Ectodermal cell (in vitro differentiated cells): ENCODE measurements around the gene RNASE4.
"Not testable (repeated sequence)": the region's sequence is repeated elsewhere in the genome, so short reads cannot be mapped to it uniquely, and the experiment has no call there.

Source experiments
- H3K27ac ChIP-seq: 2 replicates; pipeline ENCODE4 v1.7.0; 2013; ENCODE audit warnings: mild to moderate bottlenecking, low read depth, low read length; ENCODE audit not compliant: insufficient read depth, poor library complexity, severe bottlenecking
- H3K27me3 ChIP-seq: 2 replicates; pipeline ENCODE4 v1.7.0; 2013; ENCODE audit warnings: mild to moderate bottlenecking, low read length; ENCODE audit not compliant: insufficient read depth, control insufficient read depth, poor library complexity, severe bottlenecking
- H3K36me3 ChIP-seq: one replicate; pipeline ENCODE4 v1.7.0; 2013; ENCODE audit warnings: low read length; ENCODE audit not compliant: control insufficient read depth, insufficient read depth
- H3K4me1 ChIP-seq: one replicate; pipeline ENCODE4 v1.7.0; 2013; ENCODE audit warnings: low read length; ENCODE audit not compliant: control insufficient read depth, insufficient read depth
- H3K4me3 ChIP-seq: 2 replicates; pipeline ENCODE4 v1.7.0; 2013; ENCODE audit warnings: low read depth, low read length, control low read depth; ENCODE audit not compliant: insufficient read depth
- H3K9me3 ChIP-seq: 2 replicates; pipeline ENCODE4 v1.7.0; 2013; ENCODE audit warnings: mild to moderate bottlenecking, low read length, moderate library complexity; ENCODE audit not compliant: control insufficient read depth
- WGBS, 2 experiments: methylation state at CpG; one replicate each; pipeline ENCODE4 v1.1.7; 2013; ENCODE audit warnings: missing lambda C conversion rate in 2 of 2; 5-methylcytosine and 5-hydroxymethylcytosine counted together

The RNASE4 gene

DNA sequence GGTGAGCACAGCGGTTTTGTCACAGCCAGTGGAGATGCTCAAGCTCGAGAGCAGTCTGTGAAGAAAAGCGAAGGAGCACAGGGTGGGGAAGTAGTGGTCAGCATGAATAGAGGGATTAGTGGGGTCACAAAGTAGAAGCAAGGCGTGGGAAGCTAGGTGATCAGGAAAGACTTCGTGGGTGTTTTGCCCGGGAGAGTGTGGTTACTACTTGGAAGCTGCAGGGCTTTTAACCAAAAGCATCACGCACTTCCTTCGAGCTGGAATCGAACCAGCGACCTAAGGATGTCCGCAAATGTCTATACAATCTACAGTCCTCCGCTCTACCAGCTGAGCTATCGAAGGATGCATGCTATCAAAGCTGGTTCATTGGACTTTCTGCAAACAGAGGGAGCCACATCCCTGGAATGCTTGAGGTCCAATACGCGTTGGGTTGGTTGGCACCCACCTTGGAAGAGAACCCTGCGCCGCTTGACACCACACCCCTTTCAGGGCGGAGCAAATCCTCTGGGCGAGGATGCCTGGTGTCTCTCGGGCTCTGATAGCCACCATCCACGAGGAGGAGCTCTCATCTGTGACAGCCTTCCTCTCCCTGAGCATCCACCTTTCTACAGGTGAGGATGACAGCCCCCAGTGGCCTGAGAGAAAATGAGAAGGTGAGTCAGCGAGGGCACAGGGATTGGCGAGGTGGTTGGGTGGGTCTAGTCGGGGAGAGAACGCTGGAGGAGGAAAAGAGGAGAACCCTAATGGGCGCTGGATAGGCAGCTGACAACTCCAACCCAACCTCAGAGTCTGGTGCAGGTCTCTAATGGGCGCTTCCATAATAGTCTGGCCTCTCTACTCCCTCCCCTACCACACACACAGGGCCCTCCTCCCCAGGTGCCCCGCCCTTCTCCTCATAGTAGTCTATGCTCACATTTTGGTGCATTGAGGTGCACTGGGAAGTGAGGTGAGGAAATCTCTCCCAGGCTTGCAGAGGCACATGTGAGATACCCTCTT is 26.8 kb upstream of the RNASE4 start:
- Histone ChIP-seq H3K27me3 (peaks cover 85% of the 10 kb centered on the region), H3K9me3 (no peaks in the 10 kb centered on the region), H3K4me1 (no peaks in the 10 kb centered on the region), H3K27ac (no peak overlapping the region), H3K4me3 (no peak overlapping the region), H3K36me3 (no peaks in the 10 kb centered on the region)
- 22 to 23% methylated on average over 28 of the region's 28 CpGs for WGBS, 2 experiments

DNA sequence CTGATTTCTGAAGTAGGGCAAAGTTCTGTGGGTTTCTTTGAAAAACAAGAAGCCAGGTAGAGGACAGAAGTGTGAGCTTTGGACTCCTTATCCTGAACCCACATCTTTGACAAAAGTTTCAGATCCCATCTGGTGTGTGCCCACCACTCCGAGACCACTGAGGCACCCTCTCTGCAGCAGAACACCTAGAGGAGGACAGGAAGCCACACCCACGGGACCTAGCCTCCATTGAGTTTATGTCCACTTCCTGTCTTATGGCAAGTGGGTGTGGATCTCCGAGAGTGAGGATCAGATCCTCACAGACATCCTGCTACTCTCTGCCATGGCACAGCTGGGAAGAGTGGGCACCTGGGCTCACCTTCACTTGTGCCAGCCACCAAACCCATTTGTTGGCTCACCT is 26.1 kb upstream of the RNASE4 start:
- H3K36me3 ChIP-seq: no peaks in the 10 kb centered on the region
- no peak overlapping the region for H3K27ac ChIP-seq
- no peaks in the 10 kb centered on the region for H3K4me1 ChIP-seq
- peaks cover 85% of the 10 kb centered on the region for H3K27me3 ChIP-seq
- H3K9me3 ChIP-seq: no peaks in the 10 kb centered on the region
- no peak overlapping the region for H3K4me3 ChIP-seq
- 89 to 93% methylated on average over 3 of the region's 3 CpGs for WGBS, 2 experiments

DNA sequence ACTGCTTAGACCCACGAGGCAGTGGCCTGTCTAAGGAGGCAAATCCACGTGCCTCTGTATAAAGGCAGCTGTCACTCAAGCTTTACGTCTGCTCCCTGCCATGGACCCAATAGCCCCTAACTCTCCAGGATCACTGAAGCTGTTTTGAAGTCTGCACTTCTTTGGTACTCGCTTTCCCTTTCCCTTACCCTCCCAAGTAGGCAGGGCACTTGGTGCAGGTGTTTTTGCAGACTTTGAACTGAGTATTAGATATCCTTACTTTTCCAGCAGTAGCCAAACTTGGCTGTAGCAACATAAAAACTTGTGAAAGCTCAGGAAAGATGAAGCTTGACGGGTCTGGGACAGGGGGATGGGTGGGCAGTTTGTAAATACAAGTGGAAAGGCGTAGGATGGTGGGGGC is 25.0 kb upstream of the RNASE4 start:
- H3K27me3 ChIP-seq: peaks cover 85% of the 10 kb centered on the region
- WGBS, 2 experiments: 77 to 83% methylated on average over 6 of the region's 6 CpGs

DNA sequence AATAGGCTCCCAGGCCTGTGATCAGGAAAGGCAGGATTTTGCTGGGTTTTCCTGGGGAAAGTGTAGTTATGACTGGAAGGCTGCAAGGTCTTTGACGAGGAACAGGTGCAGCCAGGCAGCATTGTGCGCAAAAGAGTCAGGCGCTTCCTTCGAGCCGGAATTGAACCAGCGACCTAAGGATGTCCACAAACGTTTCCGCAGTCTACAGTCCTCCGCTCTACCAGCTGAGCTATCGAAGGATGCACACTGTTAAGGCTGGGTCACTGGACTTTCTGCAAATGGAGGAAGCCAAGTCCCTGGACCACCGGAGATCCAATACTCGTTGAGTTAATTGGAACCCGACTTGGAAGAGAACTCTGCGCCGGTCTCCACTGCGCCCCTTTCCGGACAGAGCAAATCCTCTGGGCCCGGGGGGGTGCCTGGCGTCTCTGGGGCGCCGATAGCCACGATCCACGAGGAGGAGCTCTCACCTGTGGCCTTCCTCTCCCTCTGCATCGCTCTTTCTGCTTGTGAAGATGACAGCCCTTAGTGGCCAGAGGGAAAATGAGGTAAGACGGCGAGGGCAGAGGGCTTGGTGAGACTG is 24.5 kb upstream of the RNASE4 start:
- Histone ChIP-seq H3K36me3 (no peaks in the 10 kb centered on the region), H3K9me3 (no peaks in the 10 kb centered on the region), H3K4me3 (no peak overlapping the region), H3K27me3 (peaks cover 87% of the 10 kb centered on the region), H3K27ac (no peak overlapping the region), H3K4me1 (no peaks in the 10 kb centered on the region)
- WGBS, 2 experiments: 85% methylated on average over 26 of the region's 26 CpGs

More for the DNA sequence above, 25.0 kb upstream of the RNASE4 start:
- no peak overlapping the region for H3K4me3 ChIP-seq
- H3K36me3 ChIP-seq: no peaks in the 10 kb centered on the region
- no peak overlapping the region for H3K27ac ChIP-seq
- H3K9me3 ChIP-seq: no peaks in the 10 kb centered on the region
- H3K4me1 ChIP-seq: no peaks in the 10 kb centered on the region

DNA sequence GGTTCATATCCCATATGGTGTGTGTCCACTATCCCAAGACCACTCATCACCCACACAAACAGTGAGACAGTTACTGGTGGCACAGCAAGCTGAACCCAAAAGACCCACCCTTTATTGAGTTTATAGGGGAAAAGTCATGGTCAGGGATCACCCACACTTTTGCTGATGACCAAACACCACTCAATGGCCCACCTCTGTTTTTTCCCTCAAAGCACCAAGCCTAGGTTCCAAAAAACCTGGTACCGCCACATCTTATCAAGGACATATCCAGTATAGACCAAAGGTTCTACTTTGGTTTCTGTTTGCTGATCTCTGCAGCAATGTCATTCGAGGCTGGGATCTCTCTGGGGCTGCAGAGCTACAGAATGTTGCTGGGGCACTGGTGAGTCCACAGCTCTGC is 23.2 kb upstream of the RNASE4 start:
- no peaks in the 10 kb centered on the region for H3K36me3 ChIP-seq
- 81 to 82% methylated on average over 2 of the region's 2 CpGs for WGBS, 2 experiments
- H3K9me3 ChIP-seq: no peaks in the 10 kb centered on the region
- no peak overlapping the region for H3K4me3 ChIP-seq
- H3K27ac ChIP-seq: no peak overlapping the region
- peaks cover 75% of the 10 kb centered on the region for H3K27me3 ChIP-seq
- H3K4me1 ChIP-seq: no peaks in the 10 kb centered on the region

DNA sequence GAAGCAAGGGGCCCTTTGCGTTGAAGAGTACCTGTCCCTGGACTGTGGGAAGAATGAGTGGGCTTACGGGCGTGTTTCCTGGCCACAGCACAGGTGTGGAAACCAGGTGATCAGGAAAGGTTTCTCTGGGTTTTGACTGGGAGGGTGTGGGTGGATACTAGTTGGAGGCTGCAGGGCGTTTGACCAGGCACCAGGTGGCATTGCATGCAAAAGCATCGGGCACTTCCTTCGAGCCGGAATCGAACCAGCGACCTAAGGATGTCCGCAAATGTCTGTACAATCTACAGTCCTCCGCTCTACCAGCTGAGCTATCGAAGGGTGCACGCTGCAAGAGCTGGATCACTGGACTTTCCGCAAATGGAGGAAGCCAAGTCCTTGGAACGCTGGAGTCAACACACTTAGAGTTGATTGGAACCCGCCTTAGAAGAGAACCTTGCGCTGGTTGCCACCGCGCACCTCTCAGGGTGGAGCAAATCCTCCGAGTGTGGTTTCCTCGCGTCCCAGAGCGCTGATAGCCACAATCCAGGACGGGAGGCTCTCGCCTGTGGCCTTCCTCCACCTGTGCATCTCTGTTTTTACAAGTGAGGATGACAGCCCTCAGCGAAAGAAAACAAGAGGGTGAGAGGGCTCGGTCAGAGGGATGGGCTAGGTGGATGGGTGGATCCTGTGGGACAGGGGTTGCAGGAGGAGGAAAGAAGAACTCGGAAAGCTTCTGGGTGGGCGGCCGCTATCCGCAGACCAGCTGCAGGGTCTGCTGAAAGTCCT is 21.2 kb upstream of the RNASE4 start:
- WGBS, 2 experiments: 2% methylated on average over 31 of the region's 31 CpGs
- Histone ChIP-seq H3K4me3 (peak overlapping the region; percentile 46), H3K27ac (no peak overlapping the region), H3K27me3 (peaks cover 56% of the 10 kb centered on the region), H3K9me3 (no peaks in the 10 kb centered on the region), H3K4me1 (no peaks in the 10 kb centered on the region), H3K36me3 (no peaks in the 10 kb centered on the region)

DNA sequence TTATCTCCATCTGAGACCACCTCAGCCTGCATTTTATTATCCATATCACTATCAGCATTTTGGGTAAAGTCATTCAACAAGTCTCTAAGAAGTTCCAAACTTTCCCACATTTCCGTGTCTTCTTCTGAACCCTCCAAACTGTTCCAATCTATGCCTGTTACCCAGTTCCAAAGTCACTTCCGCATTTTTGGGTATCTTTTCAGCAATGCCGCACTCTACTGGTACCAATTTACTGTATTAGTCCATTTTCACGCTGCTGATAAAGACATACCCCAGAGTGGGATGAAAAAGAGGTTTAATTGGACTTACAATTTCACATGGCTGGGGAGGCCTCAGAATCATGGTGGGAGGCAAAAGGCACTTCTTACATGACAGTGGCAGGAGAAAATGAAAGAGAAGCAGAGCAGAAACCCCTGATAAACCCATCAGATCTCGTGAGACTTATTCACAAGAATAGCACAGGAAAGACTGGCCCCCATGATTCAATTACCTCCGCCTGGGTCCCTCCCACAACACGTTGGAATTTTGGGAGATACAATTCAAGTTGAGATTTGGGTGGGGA is 17.9 kb upstream of the RNASE4 start:
- H3K27ac ChIP-seq, H3K9me3 ChIP-seq, H3K36me3 ChIP-seq, H3K4me3 ChIP-seq, H3K4me1 ChIP-seq: not testable (repeated sequence)
- peaks cover 36% of the 10 kb centered on the region for H3K27me3 ChIP-seq
- 91 to 92% methylated on average over 7 of the region's 7 CpGs for WGBS, 2 experiments

DNA sequence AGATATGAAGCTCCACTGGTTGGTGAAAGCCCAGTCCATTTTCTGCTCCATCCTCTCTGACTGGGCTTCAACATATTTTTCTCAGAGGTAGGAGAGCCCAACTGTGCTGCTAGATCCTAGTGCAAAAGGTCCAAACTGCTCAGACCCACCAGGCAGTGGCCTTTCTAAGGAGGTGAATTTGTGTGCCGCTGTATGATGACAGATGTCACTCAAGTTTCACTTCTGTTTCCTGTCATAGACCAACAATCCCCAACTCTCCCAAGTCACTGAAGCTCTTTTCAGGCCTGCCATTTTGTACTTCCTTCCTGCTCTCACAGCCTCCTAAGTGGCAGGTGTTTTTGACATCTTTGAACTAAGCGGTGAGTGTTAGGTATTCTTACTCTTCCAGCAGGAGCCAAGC is 16.4 kb upstream of the RNASE4 start:
- Histone ChIP-seq H3K36me3 (no peaks in the 10 kb centered on the region), H3K27me3 (peaks cover 21% of the 10 kb centered on the region), H3K4me3 (no peak overlapping the region), H3K27ac (no peak overlapping the region), H3K9me3 (no peaks in the 10 kb centered on the region), H3K4me1 (no peaks in the 10 kb centered on the region)
- WGBS, 2 experiments: 92 to 93% methylated on average over 2 of the region's 2 CpGs

DNA sequence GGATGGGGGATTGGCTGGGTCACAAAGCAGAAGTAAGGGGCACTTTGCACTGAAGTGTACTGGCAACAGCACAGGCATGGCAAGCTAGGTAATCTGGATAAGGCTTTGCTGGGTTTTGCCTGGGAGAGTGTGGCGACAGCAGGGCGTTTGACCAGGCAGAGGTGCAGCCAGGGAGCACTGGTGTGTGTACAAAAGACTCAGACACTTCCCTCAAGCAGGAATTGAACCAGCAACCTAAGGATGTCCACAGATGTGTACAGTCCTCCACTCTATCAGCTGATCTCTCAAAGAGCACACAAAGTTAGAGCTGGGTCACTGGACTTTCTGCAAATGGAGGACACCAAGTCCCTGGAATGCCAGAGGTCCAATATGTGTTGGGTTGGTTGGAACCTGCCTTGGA is 15.4 kb upstream of the RNASE4 start:
- no peak overlapping the region for H3K4me3 ChIP-seq
- no peak overlapping the region for H3K27ac ChIP-seq
- H3K9me3 ChIP-seq: no peaks in the 10 kb centered on the region
- H3K27me3 ChIP-seq: peaks cover 11% of the 10 kb centered on the region
- H3K36me3 ChIP-seq: no peaks in the 10 kb centered on the region
- no peaks in the 10 kb centered on the region for H3K4me1 ChIP-seq
- 81 to 85% methylated on average over 2 of the region's 2 CpGs for WGBS, 2 experiments
